ENCODE data around the gene LYPD6B.

LYPD6B gene

GRCh38 chr2:149218497-149218896 lies 180.0 kb downstream of the LYPD6B start:
- Histone ChIP-seq H3K27me3 (no peaks in the 10 kb centered on the region), H3K9me3 (no peaks in the 10 kb centered on the region), H3K4me1 (no peaks in the 10 kb centered on the region), H3K36me3 (no peaks in the 10 kb centered on the region), H3K4me3 (ENCODE audit: low read depth, low read length) (no peak overlapping the region)
- DNase-seq, result no peak
- no peak for TF ChIP-seq CTCF (IDR thresholded peaks at IDR 0.05; ENCODE audit: low read depth, low read length)

GRCh38 chr2:149219856-149220255 lies 181.4 kb downstream of the LYPD6B start:
- no peaks in the 10 kb centered on the region for H3K36me3 ChIP-seq
- no peak for DNase-seq
- H3K4me3 ChIP-seq (ENCODE audit: low read depth, low read length), result no peak overlapping the region
- H3K4me1 ChIP-seq, result no peaks in the 10 kb centered on the region
- H3K27me3 ChIP-seq, result no peaks in the 10 kb centered on the region
- no peaks in the 10 kb centered on the region for H3K9me3 ChIP-seq
- no peak for TF ChIP-seq CTCF (IDR thresholded peaks at IDR 0.05; ENCODE audit: low read depth, low read length)

- Histone ChIP-seq H3K27me3 (no peaks in the 10 kb centered on the region), H3K9me3 (no peaks in the 10 kb centered on the region), H3K4me1 (no peaks in the 10 kb centered on the region), H3K4me3 (ENCODE audit: low read depth, low read length) (no peak overlapping the region), H3K36me3 (no peaks in the 10 kb centered on the region)
- TF ChIP-seq CTCF (IDR thresholded peaks at IDR 0.05; ENCODE audit: low read depth, low read length), result no peak
- no peak for DNase-seq
Observed at GRCh38 chr2:149221002-149221401, 182.5 kb downstream of the LYPD6B start.

- TF ChIP-seq CTCF (IDR thresholded peaks at IDR 0.05; ENCODE audit: low read depth, low read length), result no peak
- DNase-seq, result no peak
- no peaks in the 10 kb centered on the region for H3K36me3 ChIP-seq
- H3K27me3 ChIP-seq, result no peaks in the 10 kb centered on the region
- H3K4me3 ChIP-seq (ENCODE audit: low read depth, low read length), result no peak overlapping the region
- no peaks in the 10 kb centered on the region for H3K4me1 ChIP-seq
- H3K9me3 ChIP-seq, result no peaks in the 10 kb centered on the region
Observed at GRCh38 chr2:149221898-149222297, 183.4 kb downstream of the LYPD6B start.

GRCh38 chr2:149223472-149224095 lies 185.1 kb downstream of the LYPD6B start:
- DNase-seq, result no peak
- H3K36me3 ChIP-seq, result no peaks in the 10 kb centered on the region
- TF ChIP-seq CTCF (IDR thresholded peaks at IDR 0.05; ENCODE audit: low read depth, low read length), result no peak
- H3K27me3 ChIP-seq, result no peaks in the 10 kb centered on the region
- H3K9me3 ChIP-seq, result no peaks in the 10 kb centered on the region
- no peaks in the 10 kb centered on the region for H3K4me1 ChIP-seq
- H3K4me3 ChIP-seq (ENCODE audit: low read depth, low read length), result no peak overlapping the region

- H3K9me3 ChIP-seq, result no peaks in the 10 kb centered on the region
- H3K27me3 ChIP-seq, result no peaks in the 10 kb centered on the region
- H3K4me1 ChIP-seq, result no peaks in the 10 kb centered on the region
- no peaks in the 10 kb centered on the region for H3K36me3 ChIP-seq
- DNase-seq, result no peak
- no peak for TF ChIP-seq CTCF (IDR thresholded peaks at IDR 0.05; ENCODE audit: low read depth, low read length)
- H3K4me3 ChIP-seq (ENCODE audit: low read depth, low read length), result no peak overlapping the region
Observed at GRCh38 chr2:149224543-149224942, 186.0 kb downstream of the LYPD6B start.

Data from BE2C (cell line).